Cardiac muscle cell (in vitro differentiated cells and primary cell): ENCODE data around the gene AKIRIN1. TPM values are rescaled to one million over a fixed set of nuclear protein-coding genes. Genes with fewer than 3 reads are reported as not detected.
A peak's percentile ranks its signal among the peaks of the same experiment; 100 is the strongest.
"Not testable (repeated sequence)": the region's sequence is repeated elsewhere in the genome, so short reads cannot be mapped to it uniquely, and the experiment has no call there.

Experiments used
- DNase-seq, 2 donors: peaks; one replicate each; pipeline versions ENCODE4 v3.0.0 to v3.0.0-alpha.2; 2010 to 2017; ENCODE audit warnings: low read depth in 1 of 2, low spot score in 1 of 2
- H3K27ac ChIP-seq: fragments of 200-600 bp; sonication (generic); 2 replicates; pipeline ENCODE4 v1.5.1; 2016
- H3K27me3 ChIP-seq: fragments of 200-600 bp; sonication (generic); 2 replicates; pipeline ENCODE4 v1.6.0; 2016; ENCODE audit warnings: control low read depth
- H3K36me3 ChIP-seq: fragments of 200-600 bp; sonication (generic); 2 replicates; pipeline ENCODE4 v1.5.1; 2016; ENCODE audit warnings: control low read depth
- H3K4me1 ChIP-seq: fragments of 200-600 bp; sonication (generic); 2 replicates; pipeline ENCODE4 v1.8.1; 2017; ENCODE audit warnings: low read depth, mild to moderate bottlenecking, mixed run types
- H3K4me3 ChIP-seq: fragments of 200-600 bp; sonication (generic); 2 replicates; pipeline ENCODE4 v1.5.1; 2016; ENCODE audit warnings: mild to moderate bottlenecking
- H3K9me3 ChIP-seq: fragments of 200-600 bp; sonication (generic); 2 replicates; pipeline ENCODE4 v1.5.1; 2017; ENCODE audit warnings: low read depth, mild to moderate bottlenecking, control low read depth
- CTCF ChIP-seq: IDR thresholded peaks from 2 replicates; pipeline ENCODE4 v1.5.1; 2012; ENCODE audit warnings: low read depth, mild to moderate bottlenecking, low read length
- polyA plus RNA-seq: library from polyadenylated mRNA; unstranded; fragments of >200 nt; fragmentation: Nextera tagmentation; extraction: Ambion mirVana; gene quantifications from 2 replicates; pipeline ENCODE4 v1.2.1, GENCODE V29; 2016
- total RNA-seq: library from RNA; depleted of rRNA; stranded (reverse); fragments of >200 nt; gene quantifications from 2 replicates; pipeline ENCODE4 v1.2.3, GENCODE V29; 2016

AKIRIN1 gene
- total and polyA plus RNA-seq, 2 experiments from 2014 or later = 93.6 to 124 TPM

GRCh38 chr1:39050001-39050400 lies 58.9 kb downstream of the AKIRIN1 start:
- H3K4me3 ChIP-seq = no peak overlapping the region
- peaks cover 16% of the 10 kb centered on the region for H3K4me1 ChIP-seq
- H3K27me3 ChIP-seq = no peaks in the 10 kb centered on the region
- H3K9me3 ChIP-seq = no peaks in the 10 kb centered on the region
- H3K36me3 ChIP-seq = no peaks in the 10 kb centered on the region
- no peak for TF ChIP-seq CTCF
- no peak overlapping the region for H3K27ac ChIP-seq
- DNase-seq = peak in 1 of 2 donors; percentile 4

DNA sequence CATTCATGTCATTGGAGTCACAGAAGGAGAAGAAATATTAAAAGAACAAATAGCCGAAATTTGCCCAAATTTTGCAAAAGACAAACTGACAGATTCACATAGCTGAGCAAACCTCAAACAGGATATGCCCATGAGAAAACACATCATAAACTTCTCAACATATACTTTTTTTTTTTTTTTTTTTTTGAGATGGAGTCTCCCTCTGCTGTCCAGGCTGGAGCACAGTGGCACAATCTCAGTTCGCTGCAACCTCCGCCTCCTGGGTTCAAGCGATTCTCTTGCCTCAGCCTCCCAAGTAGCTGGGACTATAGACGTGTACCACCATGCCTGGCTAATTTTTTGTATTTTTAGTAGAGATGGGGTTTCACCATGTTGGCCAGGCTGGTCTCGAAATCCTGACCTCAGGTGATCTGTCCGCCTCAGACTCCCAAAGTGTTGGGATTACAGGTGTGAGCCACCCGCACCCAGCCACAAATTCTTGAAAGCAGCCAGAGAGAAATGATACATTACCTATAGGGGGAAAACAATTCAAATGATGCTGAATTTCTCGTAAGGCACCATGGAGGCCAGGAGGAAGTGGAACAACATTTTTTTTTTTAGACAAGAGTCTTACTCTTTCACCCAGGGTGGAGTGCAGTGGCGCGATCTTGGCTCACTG lies 60.2 kb downstream of the AKIRIN1 start:
- H3K27ac ChIP-seq, H3K9me3 ChIP-seq, H3K27me3 ChIP-seq, H3K4me3 ChIP-seq, H3K36me3 ChIP-seq: not testable (repeated sequence)
- peaks cover 16% of the 10 kb centered on the region for H3K4me1 ChIP-seq
- peak in 1 of 2 donors; percentile 20 for DNase-seq

- no peak for DNase-seq
- Histone ChIP-seq H3K27ac (no peak overlapping the region), H3K36me3 (no peaks in the 10 kb centered on the region), H3K9me3 (no peaks in the 10 kb centered on the region), H3K27me3 (no peaks in the 10 kb centered on the region), H3K4me3 (no peak overlapping the region), H3K4me1 (peaks cover 11% of the 10 kb centered on the region)
- TF ChIP-seq CTCF = no peak
These were observed 60.9 kb downstream of the AKIRIN1 start for GRCh38 chr1:39051956-39052355.

DNA sequence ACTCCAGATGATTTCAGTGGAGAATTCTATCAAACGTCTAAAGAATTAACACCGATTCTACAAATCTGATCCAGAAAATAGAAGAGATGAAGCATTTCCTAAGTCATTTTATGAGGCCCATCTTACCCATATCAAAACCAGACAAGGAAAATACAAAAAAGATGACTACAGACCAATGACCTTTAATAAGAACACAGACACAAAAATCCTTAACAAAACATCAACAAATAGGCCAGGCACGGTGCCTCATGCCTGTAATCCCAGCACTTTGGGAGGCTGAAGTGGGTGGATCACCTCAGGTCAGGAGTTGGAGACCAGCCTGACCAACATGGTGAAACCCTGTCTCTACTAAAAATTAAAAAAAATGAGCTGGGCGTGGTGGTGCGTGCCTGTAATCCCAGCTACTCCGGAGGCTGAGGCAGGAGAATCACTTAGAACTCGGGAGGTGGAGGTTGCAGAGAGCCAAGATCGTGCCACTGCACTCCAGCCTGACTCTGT lies 64.2 kb downstream of the AKIRIN1 start:
- H3K4me1 ChIP-seq, H3K27ac ChIP-seq: not testable (repeated sequence)

More for the DNA sequence above, 64.2 kb downstream of the AKIRIN1 start:
- not testable (repeated sequence) for DNase-seq, H3K9me3 ChIP-seq, H3K27me3 ChIP-seq, H3K36me3 ChIP-seq, H3K4me3 ChIP-seq

Other genes with a start within 250 kb of the AKIRIN1 start
- 3.7 and 5.3 TPM in 2 replicates for gene RRAGC, start 131.5 kb upstream of the AKIRIN1 start, total RNA-seq
- gene RRAGC, start 131.5 kb upstream of the AKIRIN1 start, polyA plus RNA-seq = 10.3 and 13.7 TPM in 2 replicates
- 8.8 and 22.9 TPM in 2 replicates for gene MYCBP, start 117.9 kb upstream of the AKIRIN1 start, total RNA-seq
- 51.8 and 66.9 TPM in 2 replicates for gene MYCBP, start 117.9 kb upstream of the AKIRIN1 start, polyA plus RNA-seq
- not detected in 2 replicates for gene GJA9, start 109.7 kb upstream of the AKIRIN1 start, total RNA-seq
- not detected in 2 replicates for gene GJA9, start 109.7 kb upstream of the AKIRIN1 start, polyA plus RNA-seq
- not detected in 2 replicates for gene RHBDL2, start 49.4 kb upstream of the AKIRIN1 start, total RNA-seq
- 0.21 TPM in 1 of 2 replicates, not detected in the other for gene RHBDL2, start 49.4 kb upstream of the AKIRIN1 start, polyA plus RNA-seq
- gene NDUFS5, start 35.1 kb downstream of the AKIRIN1 start, total RNA-seq = 978 and 1,045 TPM in 2 replicates
- 921 and 1,004 TPM in 2 replicates for gene NDUFS5, start 35.1 kb downstream of the AKIRIN1 start, polyA plus RNA-seq
- gene MACF1, start 213.4 kb downstream of the AKIRIN1 start, total RNA-seq = 146 and 261 TPM in 2 replicates
- gene MACF1, start 213.4 kb downstream of the AKIRIN1 start, polyA plus RNA-seq = 80.4 and 144 TPM in 2 replicates